KOPT-K1 (cell line): ENCODE results near the gene PFKP.

Experiments used
- H3K27ac ChIP-seq: fragments of 200-600 bp; sonication (generic); 2 replicates; pipeline ENCODE4 v1.5.1; 2016; ENCODE audit warnings: antibody characterized with exemption, mild to moderate bottlenecking, low read depth, low read length; ENCODE audit not compliant: poor library complexity, severe bottlenecking
- H3K36me3 ChIP-seq: fragments of 200-600 bp; sonication (generic); 2 replicates; pipeline ENCODE4 v1.5.1; 2017; ENCODE audit warnings: antibody characterized with exemption, mild to moderate bottlenecking, low read length, moderate library complexity; ENCODE audit not compliant: insufficient read depth
- H3K9me3 ChIP-seq: fragments of 200-600 bp; sonication (generic); 2 replicates; pipeline ENCODE4 v1.5.1; 2017; ENCODE audit warnings: antibody characterized with exemption, low read length, mild to moderate bottlenecking; ENCODE audit not compliant: insufficient read depth, poor library complexity, severe bottlenecking

Gene PFKP

GRCh38 chr10:3148041-3148440 lies 80.7 kb downstream of the PFKP start:
- Histone ChIP-seq H3K36me3 (peaks cover 100% of the 10 kb centered on the region), H3K27ac (no peak overlapping the region), H3K9me3 (no peaks in the 10 kb centered on the region)

GRCh38 chr10:3148994-3149393 lies 81.6 kb downstream of the PFKP start:
- H3K27ac ChIP-seq: no peak overlapping the region
- H3K9me3 ChIP-seq: no peaks in the 10 kb centered on the region
- peaks cover 100% of the 10 kb centered on the region for H3K36me3 ChIP-seq

GRCh38 chr10:3149918-3150317 lies 82.6 kb downstream of the PFKP start:
- Histone ChIP-seq H3K9me3 (no peaks in the 10 kb centered on the region), H3K27ac (no peak overlapping the region), H3K36me3 (peaks cover 100% of the 10 kb centered on the region)

- H3K9me3 ChIP-seq: no peaks in the 10 kb centered on the region
- H3K36me3 ChIP-seq: peaks cover 100% of the 10 kb centered on the region
- H3K27ac ChIP-seq: no peak overlapping the region
These were observed 83.0 kb downstream of the PFKP start for GRCh38 chr10:3150366-3150765.

- Histone ChIP-seq H3K36me3 (peaks cover 99% of the 10 kb centered on the region), H3K27ac (no peak overlapping the region), H3K9me3 (no peaks in the 10 kb centered on the region)
These were observed 83.6 kb downstream of the PFKP start for GRCh38 chr10:3150961-3151360.

- Histone ChIP-seq H3K9me3 (no peaks in the 10 kb centered on the region), H3K36me3 (peaks cover 99% of the 10 kb centered on the region), H3K27ac (no peak overlapping the region)
These were observed 84.7 kb downstream of the PFKP start for GRCh38 chr10:3151889-3152565.

- Histone ChIP-seq H3K9me3 (no peaks in the 10 kb centered on the region), H3K27ac (no peak overlapping the region), H3K36me3 (peaks cover 99% of the 10 kb centered on the region)
These were observed 85.2 kb downstream of the PFKP start for GRCh38 chr10:3152566-3152935.

GRCh38 chr10:3154666-3155065 lies 87.3 kb downstream of the PFKP start:
- Histone ChIP-seq H3K36me3 (peaks cover 98% of the 10 kb centered on the region), H3K27ac (no peak overlapping the region), H3K9me3 (no peaks in the 10 kb centered on the region)

- Histone ChIP-seq H3K27ac (no peak overlapping the region), H3K36me3 (peaks cover 98% of the 10 kb centered on the region), H3K9me3 (no peaks in the 10 kb centered on the region)
These were observed 91.8 kb downstream of the PFKP start for GRCh38 chr10:3159152-3159551.

- no peak overlapping the region for H3K27ac ChIP-seq
- H3K36me3 ChIP-seq: peaks cover 99% of the 10 kb centered on the region
- no peaks in the 10 kb centered on the region for H3K9me3 ChIP-seq
These were observed 95.2 kb downstream of the PFKP start for GRCh38 chr10:3162533-3162932.

GRCh38 chr10:3163879-3164278 lies 96.5 kb downstream of the PFKP start:
- Histone ChIP-seq H3K27ac (no peak overlapping the region), H3K36me3 (peaks cover 99% of the 10 kb centered on the region), H3K9me3 (no peaks in the 10 kb centered on the region)

GRCh38 chr10:3165196-3165595 lies 97.8 kb downstream of the PFKP start:
- Histone ChIP-seq H3K36me3 (peaks cover 99% of the 10 kb centered on the region), H3K9me3 (no peaks in the 10 kb centered on the region), H3K27ac (no peak overlapping the region)

- no peak overlapping the region for H3K27ac ChIP-seq
- no peaks in the 10 kb centered on the region for H3K9me3 ChIP-seq
- H3K36me3 ChIP-seq: peaks cover 84% of the 10 kb centered on the region
These were observed 99.3 kb downstream of the PFKP start for GRCh38 chr10:3166496-3167290.

- peaks cover 74% of the 10 kb centered on the region for H3K36me3 ChIP-seq
These were observed 100.4 kb downstream of the PFKP start for GRCh38 chr10:3167611-3168330.

GRCh38 chr10:3169271-3169670 lies 101.9 kb downstream of the PFKP start:
- Histone ChIP-seq H3K9me3 (no peaks in the 10 kb centered on the region), H3K27ac (no peak overlapping the region), H3K36me3 (peaks cover 59% of the 10 kb centered on the region)

More at GRCh38 chr10:3167611-3168330, 100.4 kb downstream of the PFKP start:
- H3K27ac ChIP-seq: no peak overlapping the region
- H3K9me3 ChIP-seq: no peaks in the 10 kb centered on the region
